Fibroblast of mammary gland (primary cell): ENCODE results near the gene SUN2.

Experiments used
- DNase-seq: peaks from one replicate; pipeline ENCODE4 v3.0.0-alpha.2; 2010; ENCODE audit warnings: low read depth
- H3K4me3 ChIP-seq: 2 replicates; pipeline ENCODE4 v1.5.1; 2011; ENCODE audit warnings: low read depth, mild to moderate bottlenecking, low read length, moderate library complexity; ENCODE audit not compliant: control insufficient read depth
- TF ChIP-seq, protein P1 (sequence below): conservative IDR thresholded peaks from 2 replicates; pipeline ENCODE4 v1.5.1; 2011; ENCODE audit warnings: low read depth, low read length, inconsistent platforms; ENCODE audit not compliant: control insufficient read depth, insufficient read depth

The SUN2 gene

DNA sequence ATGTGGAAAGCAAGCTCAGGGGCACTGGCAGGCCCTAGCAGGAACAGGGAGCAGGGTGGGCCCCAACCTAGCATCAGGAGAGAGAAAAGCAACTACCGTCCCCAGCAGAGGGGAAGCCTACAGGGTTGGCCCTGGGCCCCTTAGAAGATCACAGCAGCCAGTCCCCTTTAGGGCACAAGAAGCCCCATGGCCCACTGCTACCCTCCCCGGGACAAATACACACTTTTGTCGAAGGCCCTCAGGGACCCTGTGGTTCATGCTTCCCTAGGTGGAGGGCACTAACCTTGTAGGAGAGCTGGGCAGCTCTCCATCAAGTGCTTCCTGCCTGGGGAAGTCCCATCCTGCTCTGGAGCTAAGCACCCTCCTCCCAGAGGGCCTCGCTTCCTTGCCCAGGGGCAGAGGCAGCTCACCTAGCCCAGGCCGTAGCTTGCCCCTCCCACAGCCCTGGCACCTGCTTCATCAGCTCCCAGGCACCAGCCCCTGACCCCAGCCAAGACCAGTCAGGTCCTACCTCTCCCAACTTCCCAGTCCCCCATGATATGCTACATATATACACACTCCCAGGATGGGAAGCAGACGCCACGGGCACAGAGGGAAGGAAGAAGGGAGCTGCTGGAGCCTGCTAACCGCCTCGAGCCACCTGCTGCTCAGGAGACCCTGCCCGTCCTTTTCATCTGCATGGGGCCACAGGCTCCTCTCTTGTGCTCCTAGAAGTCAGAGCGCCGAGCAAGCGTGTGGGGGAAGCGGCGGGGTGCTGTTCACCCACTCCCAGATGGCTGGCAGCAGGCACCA is 20.1 kb downstream of the SUN2 start:
- DNase-seq, result no peak
- H3K4me3 ChIP-seq, result no peak overlapping the region
- TF ChIP-seq, protein P1, sequence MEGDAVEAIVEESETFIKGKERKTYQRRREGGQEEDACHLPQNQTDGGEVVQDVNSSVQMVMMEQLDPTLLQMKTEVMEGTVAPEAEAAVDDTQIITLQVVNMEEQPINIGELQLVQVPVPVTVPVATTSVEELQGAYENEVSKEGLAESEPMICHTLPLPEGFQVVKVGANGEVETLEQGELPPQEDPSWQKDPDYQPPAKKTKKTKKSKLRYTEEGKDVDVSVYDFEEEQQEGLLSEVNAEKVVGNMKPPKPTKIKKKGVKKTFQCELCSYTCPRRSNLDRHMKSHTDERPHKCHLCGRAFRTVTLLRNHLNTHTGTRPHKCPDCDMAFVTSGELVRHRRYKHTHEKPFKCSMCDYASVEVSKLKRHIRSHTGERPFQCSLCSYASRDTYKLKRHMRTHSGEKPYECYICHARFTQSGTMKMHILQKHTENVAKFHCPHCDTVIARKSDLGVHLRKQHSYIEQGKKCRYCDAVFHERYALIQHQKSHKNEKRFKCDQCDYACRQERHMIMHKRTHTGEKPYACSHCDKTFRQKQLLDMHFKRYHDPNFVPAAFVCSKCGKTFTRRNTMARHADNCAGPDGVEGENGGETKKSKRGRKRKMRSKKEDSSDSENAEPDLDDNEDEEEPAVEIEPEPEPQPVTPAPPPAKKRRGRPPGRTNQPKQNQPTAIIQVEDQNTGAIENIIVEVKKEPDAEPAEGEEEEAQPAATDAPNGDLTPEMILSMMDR, result no peak

DNA sequence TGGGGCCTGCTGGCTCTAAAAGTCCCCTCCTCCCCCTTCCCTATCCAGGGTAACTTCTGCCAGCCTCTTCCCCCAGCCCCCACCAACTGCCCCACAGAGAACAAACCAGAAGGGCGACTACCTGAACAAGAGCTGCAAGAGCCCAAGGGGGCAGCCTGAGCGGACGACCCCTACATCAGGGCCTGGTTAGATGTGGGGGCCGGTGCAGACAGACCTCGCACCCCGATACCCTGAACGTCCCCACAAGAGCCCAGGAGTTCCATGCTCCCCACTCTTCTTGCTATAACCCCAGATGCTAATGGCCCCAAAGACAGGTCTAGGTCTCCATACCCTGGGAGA is 20.7 kb downstream of the SUN2 start:
- DNase-seq, result no peak
- no peak overlapping the region for H3K4me3 ChIP-seq
- TF ChIP-seq, protein P1, result no peak

DNA sequence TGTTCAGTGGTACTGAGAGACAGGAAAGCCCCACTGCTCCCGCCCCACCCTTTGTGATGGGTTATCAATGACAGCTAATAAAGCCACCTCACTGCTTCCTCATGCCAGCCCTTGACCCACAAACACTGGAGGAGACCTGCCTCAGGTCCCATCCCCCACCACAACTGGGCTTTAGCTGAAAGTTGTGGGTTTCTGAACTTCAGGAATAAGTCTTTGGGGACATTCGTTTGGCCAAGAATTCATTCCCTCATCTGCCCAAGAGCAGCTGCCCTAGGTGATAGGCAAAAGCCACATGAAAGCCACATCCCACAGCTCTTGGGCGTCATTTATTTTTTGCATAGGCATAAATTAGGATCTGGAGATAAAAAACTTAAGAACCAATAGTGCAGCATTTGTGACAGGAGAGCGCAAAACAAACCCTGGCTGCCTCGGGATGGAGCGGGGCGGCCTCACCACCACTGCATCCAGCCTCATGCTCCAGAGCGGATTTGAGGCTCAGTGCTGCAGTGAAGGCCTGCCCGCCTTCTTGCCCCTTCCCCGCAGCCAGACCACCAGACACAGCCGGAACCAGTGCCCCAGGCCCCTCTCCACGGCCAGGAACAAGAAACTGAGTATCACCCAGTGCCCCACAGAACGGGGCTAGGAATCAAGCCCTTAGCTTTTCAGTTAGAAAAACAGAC is 21.2 kb downstream of the SUN2 start:
- TF ChIP-seq, protein P1, result no peak
- no peak for DNase-seq
- no peak overlapping the region for H3K4me3 ChIP-seq

DNA sequence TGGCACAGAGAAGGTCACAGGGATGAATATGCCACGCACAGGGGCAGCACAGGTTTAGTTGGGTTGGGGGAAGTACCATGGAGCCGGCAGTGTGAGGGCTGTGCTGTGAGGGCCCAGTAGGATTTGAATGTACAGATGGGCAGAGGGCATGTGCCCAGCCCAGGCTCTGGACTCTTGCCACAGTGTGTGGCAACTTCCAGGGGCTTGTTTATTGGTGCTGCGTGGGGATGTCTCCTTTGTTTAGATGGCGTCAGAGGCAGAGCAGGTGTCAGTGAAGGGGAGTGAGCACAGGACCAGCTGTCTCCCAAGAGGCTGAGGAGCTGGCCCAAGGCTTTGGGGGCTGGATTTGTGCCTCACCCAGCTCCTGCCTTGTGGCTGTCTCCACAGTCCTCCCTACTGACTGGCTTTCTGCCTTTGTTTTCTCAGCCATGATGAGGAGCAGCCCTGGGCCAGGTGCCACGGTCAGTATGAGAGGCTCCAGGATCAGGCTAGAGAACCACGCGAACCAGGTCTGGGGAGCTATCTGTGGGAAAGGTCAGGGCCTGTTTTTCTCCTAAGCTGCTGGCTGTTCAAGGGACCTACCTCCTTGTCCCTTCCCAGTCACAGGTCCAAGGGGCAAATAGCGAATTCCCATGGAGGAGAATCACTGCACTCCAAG is 21.9 kb downstream of the SUN2 start:
- peak; percentile 32 for DNase-seq
- TF ChIP-seq, protein P1, result no peak

DNA sequence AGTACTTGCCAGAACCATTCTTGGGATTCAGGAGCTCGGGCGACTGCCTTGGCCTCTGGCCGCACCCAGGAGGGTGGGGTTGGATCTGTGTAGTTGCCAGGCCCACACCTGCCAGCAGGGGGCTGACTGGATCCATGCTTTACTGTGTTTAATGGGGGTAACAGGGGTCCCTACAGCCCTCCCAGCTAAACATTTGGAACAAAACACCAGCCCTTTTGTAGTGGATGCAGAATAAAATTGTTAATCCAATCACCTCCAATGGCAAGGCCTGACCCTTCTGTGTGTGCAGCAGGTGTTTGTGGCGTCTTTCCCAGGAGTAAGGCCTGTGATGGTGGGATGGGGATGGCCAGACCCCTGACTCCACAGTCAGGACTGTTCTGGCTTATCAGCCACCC is 22.5 kb downstream of the SUN2 start:
- no peak overlapping the region for H3K4me3 ChIP-seq
- DNase-seq, result peak; percentile 32
- TF ChIP-seq, protein P1, result peak; percentile 62

More for the DNA sequence above, 21.9 kb downstream of the SUN2 start:
- no peak overlapping the region for H3K4me3 ChIP-seq

DNA sequence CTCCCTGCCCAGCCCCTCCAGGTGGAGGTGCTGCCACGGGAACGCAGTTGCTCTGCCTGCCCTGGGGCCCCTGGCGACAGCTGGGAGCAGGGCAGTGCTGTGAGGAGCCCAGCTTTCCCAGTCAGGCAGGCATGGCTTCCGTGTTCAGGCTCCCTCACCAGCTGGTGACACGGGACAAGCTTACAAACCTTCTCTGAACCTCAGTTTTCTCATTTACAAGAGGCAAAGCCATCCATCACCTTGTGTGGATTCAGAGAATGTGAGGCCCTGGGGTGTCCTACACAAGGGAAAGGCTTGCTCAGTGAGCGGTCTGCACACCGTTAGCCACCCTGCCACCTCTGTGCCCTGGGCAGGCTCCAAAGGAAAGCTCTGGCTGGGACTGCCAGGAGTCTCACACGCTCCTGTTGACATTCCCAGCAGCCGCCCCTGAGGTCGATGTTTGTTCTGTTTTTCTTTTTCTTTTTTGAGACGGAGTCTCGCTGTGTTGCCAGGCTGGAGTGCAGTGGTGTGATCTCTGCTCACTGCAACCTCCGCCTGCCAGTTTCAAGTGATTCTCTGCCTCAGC is 23.5 kb downstream of the SUN2 start:
- no peak overlapping the region for H3K4me3 ChIP-seq
- TF ChIP-seq, protein P1, result no peak
- DNase-seq, result no peak
